ENCODE measurements around the gene TMEM198. TPM values are rescaled to one million over a fixed set of nuclear protein-coding genes. Genes with fewer than 3 reads are reported as not detected.

The TMEM198 gene
- total and polyA plus RNA-seq, 2 of the 4 experiments (the other 2 are of a cell fraction): 0.18 to 2.2 TPM

DNA sequence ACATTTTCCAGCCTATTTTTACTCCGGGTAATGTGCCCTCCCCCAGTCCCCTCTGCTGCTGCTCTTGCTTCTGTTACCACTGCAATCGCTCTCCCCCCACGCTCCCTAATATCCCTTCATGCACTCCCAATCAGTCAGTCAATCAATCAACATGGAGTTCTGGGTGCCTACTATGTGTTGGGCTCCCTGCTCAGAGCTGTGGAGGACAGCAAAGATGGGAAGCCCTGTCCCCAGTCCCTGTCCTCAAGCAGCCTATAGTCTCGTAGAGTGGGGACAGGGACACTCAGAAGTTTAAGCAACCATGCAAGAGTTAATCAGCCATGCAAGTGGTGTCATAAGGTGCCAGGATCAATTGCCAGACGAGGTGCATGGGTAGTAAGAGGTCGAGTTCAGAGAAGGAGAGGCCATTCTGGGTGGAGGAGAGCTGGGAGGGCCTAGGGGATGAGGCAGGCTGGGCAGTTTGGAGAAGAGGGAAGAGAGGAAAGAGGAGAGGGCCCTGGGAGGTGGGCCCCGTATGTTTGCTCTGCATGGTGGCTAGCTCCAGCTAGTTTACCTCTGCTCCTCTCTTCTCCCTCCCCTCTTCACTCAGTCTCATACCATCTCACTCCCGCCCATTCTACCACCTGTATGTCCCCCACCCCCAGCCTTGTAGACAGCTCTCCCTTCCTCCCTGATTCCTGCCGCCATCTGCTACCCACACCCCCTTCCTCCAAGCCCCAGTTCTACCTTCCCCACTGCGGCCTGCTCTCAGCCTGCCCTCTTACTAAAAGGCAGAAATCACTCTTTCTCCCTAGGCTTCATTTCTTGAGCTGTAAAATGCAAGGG lies 25.7 kb upstream of the TMEM198 start:
- no peak overlapping the region for H2AK5ac ChIP-seq (ENCODE audit: low read depth, low read length)
- ChIA-PET POLR2A (ENCODE audit: unreplicated experiment) (interaction anchor here (0.5 kb wide), 1 partner anchor 9 kb away, joined by 3 read pairs; no protein-coding TSS in a partner anchor), CTCF (interaction anchor here (0.7 kb wide), 2 partner anchors 8 to 12 kb away, joined by 3 to 5 read pairs; no protein-coding TSS in a partner anchor)
- no peaks in the 10 kb centered on the region for H3K36me3 ChIP-seq (ENCODE audit: control insufficient read depth, insufficient read depth, low read length)
- ATAC-seq (ENCODE audit: low read depth): no peak
- BruUV-seq (replicated peaks): no TSS peak
- no peak overlapping the region for H4K91ac ChIP-seq (ENCODE audit: insufficient read depth, low read depth, low read length)
- dilution Hi-C loops (cut with HindIII; ENCODE audit: low sequenced_read_pairs, unreplicated experiment) (no loop called here), intact Hi-C loops (cut with micrococcal nuclease) (no loop called here), in situ Hi-C loops (cut with MboI; ENCODE audit: low sequenced_read_pairs) (no loop called here)
- H2BK15ac ChIP-seq (ENCODE audit: low read depth, low read length): no peak overlapping the region
- no peak overlapping the region for H2BK20ac ChIP-seq (ENCODE audit: low read depth, low read length)
- no peak overlapping the region for H2BK120ac ChIP-seq (ENCODE audit: low read depth, low read length)
- H3K27me3 ChIP-seq (ENCODE audit: control insufficient read depth, insufficient read depth, low read length): peaks cover 50% of the 10 kb centered on the region
- H3K14ac ChIP-seq (replicated peaks; ENCODE audit: low read depth, low read length): no peak overlapping the region
- no peak overlapping the region for H2BK5ac ChIP-seq (ENCODE audit: low read depth, low read length, poor library complexity, severe bottlenecking)
- H3K9ac ChIP-seq (ENCODE audit: low read depth, low read length): no peak overlapping the region
- no peaks in the 10 kb centered on the region for H3K9me1 ChIP-seq (ENCODE audit: insufficient read depth, low read length)
- 49% methylated on average over 5 of the region's 10 CpGs; no CpG with 5 or more reads in 1 of the 2 experiments for WGBS, 2 experiments (ENCODE audit: extremely low coverage in 2 of 2, insufficient read length in 1 of 2)
- peaks cover 21% of the 10 kb centered on the region for H3K4me1 ChIP-seq (ENCODE audit: control insufficient read depth, insufficient read depth, low read length)
- no peak overlapping the region for H4K8ac ChIP-seq (ENCODE audit: low read depth in 2 of 2, low read length in 2 of 2)
- no peak overlapping the region for H3K4ac ChIP-seq (ENCODE audit: low read depth, low read length)
- no peak overlapping the region for H3K56ac ChIP-seq (ENCODE audit: extremely low read depth, insufficient read depth, low read length)
- H2AK9ac ChIP-seq (replicated peaks; ENCODE audit: low read depth, low read length, poor library complexity): no peak overlapping the region
- no peak for DNase-seq
- H3K18ac ChIP-seq (ENCODE audit: low read depth, low read length): no peak overlapping the region
- no peaks in the 10 kb centered on the region for H3K79me1 ChIP-seq (ENCODE audit: low read depth in 1 of 2, low read length in 2 of 2)
- no peaks in the 10 kb centered on the region; the same call in 1 of the 2 replicates for H4K20me1 ChIP-seq (ENCODE audit: insufficient read depth, low read length)
- no peak overlapping the region for H2AFZ ChIP-seq (replicated peaks; ENCODE audit: low read length, poor library complexity)
- no peak overlapping the region for H3K27ac ChIP-seq (ENCODE audit: insufficient read depth, low read length)
- no peaks in the 10 kb centered on the region for H3K9me3 ChIP-seq (ENCODE audit: control insufficient read depth, insufficient read depth, low read length)
- H3K4me2 ChIP-seq (ENCODE audit: low read depth, low read length): no peak overlapping the region
- no peak overlapping the region for H4K5ac ChIP-seq (ENCODE audit: low read depth, low read length)
- H3K23ac ChIP-seq (ENCODE audit: low read depth, low read length): no peak overlapping the region
- no peak overlapping the region for H3K4me3 ChIP-seq (ENCODE audit: insufficient read depth, low read depth, low read length)
- TF ChIP-seq NFE2L2 (IDR thresholded peaks at IDR 0.05; ENCODE audit: low read depth, low read length) (no peak), BHLHE40 (IDR thresholded peaks at IDR 0.05; ENCODE audit: low read depth, low read length) (no peak), POLR2A (IDR thresholded peaks at IDR 0.05; ENCODE audit: low read depth, low read length) (no peak), CHD1 (IDR thresholded peaks at IDR 0.05; ENCODE audit: low read depth, low read length) (no peak), RFX5 (IDR thresholded peaks at IDR 0.05; ENCODE audit: low read depth, low read length) (no peak), SMC3 (IDR thresholded peaks at IDR 0.05; ENCODE audit: low read depth, low read length) (no peak), RAD21 (IDR thresholded peaks at IDR 0.05; ENCODE audit: low read length) (no peak), CEBPB (IDR thresholded peaks at IDR 0.05; ENCODE audit: low read depth, low read length) (no peak), MXI1 (IDR thresholded peaks at IDR 0.05; ENCODE audit: borderline replicate concordance, low read depth, low read length) (no peak), MAFK (IDR thresholded peaks at IDR 0.05; ENCODE audit: low read depth, low read length) (no peak), MAZ (IDR thresholded peaks at IDR 0.05; ENCODE audit: borderline replicate concordance, low read depth, low read length) (no peak), RCOR1 (IDR thresholded peaks at IDR 0.05; ENCODE audit: insufficient replicate concordance, low read length) (no peak)
- TF ChIP-seq, protein P1, sequence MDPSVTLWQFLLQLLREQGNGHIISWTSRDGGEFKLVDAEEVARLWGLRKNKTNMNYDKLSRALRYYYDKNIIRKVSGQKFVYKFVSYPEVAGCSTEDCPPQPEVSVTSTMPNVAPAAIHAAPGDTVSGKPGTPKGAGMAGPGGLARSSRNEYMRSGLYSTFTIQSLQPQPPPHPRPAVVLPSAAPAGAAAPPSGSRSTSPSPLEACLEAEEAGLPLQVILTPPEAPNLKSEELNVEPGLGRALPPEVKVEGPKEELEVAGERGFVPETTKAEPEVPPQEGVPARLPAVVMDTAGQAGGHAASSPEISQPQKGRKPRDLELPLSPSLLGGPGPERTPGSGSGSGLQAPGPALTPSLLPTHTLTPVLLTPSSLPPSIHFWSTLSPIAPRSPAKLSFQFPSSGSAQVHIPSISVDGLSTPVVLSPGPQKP (IDR thresholded peaks at IDR 0.05; ENCODE audit: borderline replicate concordance, low read depth, low read length): no peak
- TF ChIP-seq, protein P2, sequence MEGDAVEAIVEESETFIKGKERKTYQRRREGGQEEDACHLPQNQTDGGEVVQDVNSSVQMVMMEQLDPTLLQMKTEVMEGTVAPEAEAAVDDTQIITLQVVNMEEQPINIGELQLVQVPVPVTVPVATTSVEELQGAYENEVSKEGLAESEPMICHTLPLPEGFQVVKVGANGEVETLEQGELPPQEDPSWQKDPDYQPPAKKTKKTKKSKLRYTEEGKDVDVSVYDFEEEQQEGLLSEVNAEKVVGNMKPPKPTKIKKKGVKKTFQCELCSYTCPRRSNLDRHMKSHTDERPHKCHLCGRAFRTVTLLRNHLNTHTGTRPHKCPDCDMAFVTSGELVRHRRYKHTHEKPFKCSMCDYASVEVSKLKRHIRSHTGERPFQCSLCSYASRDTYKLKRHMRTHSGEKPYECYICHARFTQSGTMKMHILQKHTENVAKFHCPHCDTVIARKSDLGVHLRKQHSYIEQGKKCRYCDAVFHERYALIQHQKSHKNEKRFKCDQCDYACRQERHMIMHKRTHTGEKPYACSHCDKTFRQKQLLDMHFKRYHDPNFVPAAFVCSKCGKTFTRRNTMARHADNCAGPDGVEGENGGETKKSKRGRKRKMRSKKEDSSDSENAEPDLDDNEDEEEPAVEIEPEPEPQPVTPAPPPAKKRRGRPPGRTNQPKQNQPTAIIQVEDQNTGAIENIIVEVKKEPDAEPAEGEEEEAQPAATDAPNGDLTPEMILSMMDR (conservative IDR thresholded peaks at IDR 0.05; ENCODE audit: low read depth, low read length): no peak
- TF ChIP-seq, protein P3, sequence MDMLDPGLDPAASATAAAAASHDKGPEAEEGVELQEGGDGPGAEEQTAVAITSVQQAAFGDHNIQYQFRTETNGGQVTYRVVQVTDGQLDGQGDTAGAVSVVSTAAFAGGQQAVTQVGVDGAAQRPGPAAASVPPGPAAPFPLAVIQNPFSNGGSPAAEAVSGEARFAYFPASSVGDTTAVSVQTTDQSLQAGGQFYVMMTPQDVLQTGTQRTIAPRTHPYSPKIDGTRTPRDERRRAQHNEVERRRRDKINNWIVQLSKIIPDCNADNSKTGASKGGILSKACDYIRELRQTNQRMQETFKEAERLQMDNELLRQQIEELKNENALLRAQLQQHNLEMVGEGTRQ (IDR thresholded peaks at IDR 0.05; ENCODE audit: low read depth, low read length): no peak

Data from IMR-90 (cell line).